ENCODE data around the gene UGDH.

DNA sequence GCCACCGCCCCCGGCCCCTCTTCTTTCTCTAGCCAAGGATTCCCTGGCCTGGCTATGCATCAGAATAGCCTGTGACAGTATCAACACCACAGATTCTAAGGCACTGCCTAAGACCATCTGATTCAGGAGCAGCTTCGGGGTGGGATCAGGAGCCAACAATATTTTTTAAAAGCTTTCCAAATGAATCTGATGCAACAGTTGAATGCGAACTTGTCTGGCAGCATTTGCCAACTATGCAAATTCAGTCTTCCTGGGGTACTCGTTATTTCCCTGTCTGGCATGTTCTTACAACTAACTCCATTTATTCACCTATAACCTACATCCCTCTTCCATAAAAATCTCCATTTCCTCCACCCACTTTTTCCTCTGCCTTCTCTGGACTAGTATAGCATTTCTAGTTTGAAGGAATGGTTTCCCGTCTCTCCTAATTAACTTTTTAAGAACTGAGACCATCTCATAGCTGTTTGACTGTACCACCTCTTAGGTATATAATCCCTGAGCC, 36.2 kb upstream of the UGDH start:
- TF ChIP-seq CTCF (conservative IDR thresholded peaks at IDR 0.05; ENCODE audit: low read length) (no peak), EZH2phosphoT487 (IDR thresholded peaks at IDR 0.05; ENCODE audit: borderline replicate concordance) (no peak)
